Keratinocyte (primary cell): ENCODE measurements around the gene ARVCF. TPM values are rescaled to one million over a fixed set of nuclear protein-coding genes. Genes with fewer than 3 reads are reported as not detected.
A peak's percentile ranks its signal among the peaks of the same experiment; 100 is the strongest.

Experiments used
- DNase-seq: peaks from one replicate; pipeline ENCODE4 v3.0.0-alpha.2; 2011; ENCODE audit warnings: low read depth, missing footprints, low spot score
- FAIRE-seq: peaks from 2 replicates; lab custom pipeline; 2011; peaks lifted over from hg19 to GRCh38; lab: Jason Lieb, UNC
- H2AFZ ChIP-seq: 2 replicates; pipeline ENCODE4 v1.6.0; 2012; ENCODE audit warnings: low read length, control low read depth, inconsistent platforms; ENCODE audit not compliant: control insufficient read depth
- H3K27ac ChIP-seq: 2 replicates; pipeline ENCODE4 v1.5.1; 2011; ENCODE audit warnings: low read length; ENCODE audit not compliant: control insufficient read depth, insufficient read depth
- H3K27me3 ChIP-seq: 3 replicates; pipeline ENCODE4 v1.6.0; 2011; ENCODE audit warnings: low read length; ENCODE audit not compliant: control insufficient read depth, insufficient read depth; ENCODE audit errors: extremely low read depth
- H3K36me3 ChIP-seq, 2 experiments: 2 replicates in 1 of 2; 3 replicates in 1 of 2; pipeline ENCODE4 v1.5.1; 2011; ENCODE audit warnings: low read length in 2 of 2, mild to moderate bottlenecking in 1 of 2; ENCODE audit not compliant: control insufficient read depth in 2 of 2, insufficient read depth in 2 of 2; ENCODE audit errors: extremely low read depth in 1 of 2
- H3K4me1 ChIP-seq: 3 replicates; pipeline ENCODE4 v1.5.1; 2011; ENCODE audit warnings: low read length; ENCODE audit not compliant: control insufficient read depth, insufficient read depth; ENCODE audit errors: extremely low read depth
- H3K4me2 ChIP-seq: 3 replicates; pipeline ENCODE4 v1.6.0; 2011; ENCODE audit warnings: low read depth, low read length; ENCODE audit not compliant: control insufficient read depth, insufficient read depth; ENCODE audit errors: extremely low read depth
- H3K4me3 ChIP-seq, 3 experiments: fragments of 200-600 bp in 1 of 3; sonication (generic) in 1 of 3; 2 replicates in 2 of 3; 3 replicates in 1 of 3; pipeline ENCODE4 v1.5.1; 2011 to 2016; ENCODE audit warnings: low read length in 3 of 3, mild to moderate bottlenecking in 3 of 3, control low read depth in 2 of 3, inconsistent platforms in 1 of 3, low read depth in 1 of 3, mixed read lengths in 1 of 3, mixed run types in 1 of 3, moderate library complexity in 1 of 3; ENCODE audit not compliant: control insufficient read depth in 2 of 3, insufficient read depth in 2 of 3; ENCODE audit errors: extremely low read depth in 1 of 3
- H3K79me2 ChIP-seq: 2 replicates; pipeline ENCODE4 v1.6.0; 2012; ENCODE audit warnings: low read length; ENCODE audit not compliant: control insufficient read depth, insufficient read depth
- H3K9ac ChIP-seq: 3 replicates; pipeline ENCODE4 v1.6.0; 2011; ENCODE audit warnings: low read length; ENCODE audit not compliant: control insufficient read depth, insufficient read depth; ENCODE audit errors: extremely low read depth
- H3K9me1 ChIP-seq: 3 replicates; pipeline ENCODE4 v1.6.0; 2011; ENCODE audit warnings: low read length; ENCODE audit not compliant: control insufficient read depth, insufficient read depth; ENCODE audit errors: extremely low read depth
- H3K9me3 ChIP-seq: 2 replicates; pipeline ENCODE4 v1.5.1; 2012; ENCODE audit warnings: low read depth, low read length; ENCODE audit not compliant: control insufficient read depth
- H4K20me1 ChIP-seq: 3 replicates; pipeline ENCODE4 v1.6.0; 2011; ENCODE audit warnings: low read length; ENCODE audit not compliant: control insufficient read depth, insufficient read depth; ENCODE audit errors: extremely low read depth
- EZH2 ChIP-seq: IDR thresholded peaks from one replicate; pipeline ENCODE4 v1.6.1; 2012; ENCODE audit warnings: inconsistent platforms, mild to moderate bottlenecking, low read length, moderate library complexity
- dilution Hi-C: fragments of 300-500 bp; cut with MboI; formaldehyde crosslinking; loops from one replicate; pipeline ENCODE4 v1.7.0; 2020; ENCODE audit warnings: low sequenced_read_pairs; ENCODE audit not compliant: extremely low pct_ligation_motif_present
- polyA plus RNA-seq, 5 experiments: library from polyadenylated mRNA; depleted of rRNA in 3 of 5; stranded (reverse) in 3 of 5; stranded (forward) in 1 of 5; unstranded in 1 of 5; fragments of >200 nt; gene quantifications; 1 replicate in 1 of 5; 2 replicates in 3 of 5; 3 replicates in 1 of 5; pipeline versions ENCODE4 v1.2.1 to v1.2.3, GENCODE V29; 2011 to 2012; ENCODE audit warnings: missing spikeins in 2 of 5, low read depth in 1 of 5, low replicate concordance in 1 of 5
- TF ChIP-seq, protein P1 (sequence below), 3 experiments: IDR thresholded peaks in 1 of 3; conservative IDR thresholded peaks in 1 of 3; optimal IDR thresholded peaks in 1 of 3; 2 replicates in 2 of 3; 3 replicates in 1 of 3; pipeline versions ENCODE3 to v1.5.1; 2011; ENCODE audit warnings: low read length in 3 of 3, mild to moderate bottlenecking in 3 of 3, moderate library complexity in 2 of 3, control low read depth in 1 of 3, inconsistent platforms in 1 of 3; ENCODE audit not compliant: insufficient read depth in 2 of 3; ENCODE audit errors: extremely low read depth in 1 of 3

ARVCF gene
- polyA plus RNA-seq, 1 donor (not counting 4 experiments of a cell fraction or from before 2014, with no cell fraction given), result 5.7 TPM

DNA sequence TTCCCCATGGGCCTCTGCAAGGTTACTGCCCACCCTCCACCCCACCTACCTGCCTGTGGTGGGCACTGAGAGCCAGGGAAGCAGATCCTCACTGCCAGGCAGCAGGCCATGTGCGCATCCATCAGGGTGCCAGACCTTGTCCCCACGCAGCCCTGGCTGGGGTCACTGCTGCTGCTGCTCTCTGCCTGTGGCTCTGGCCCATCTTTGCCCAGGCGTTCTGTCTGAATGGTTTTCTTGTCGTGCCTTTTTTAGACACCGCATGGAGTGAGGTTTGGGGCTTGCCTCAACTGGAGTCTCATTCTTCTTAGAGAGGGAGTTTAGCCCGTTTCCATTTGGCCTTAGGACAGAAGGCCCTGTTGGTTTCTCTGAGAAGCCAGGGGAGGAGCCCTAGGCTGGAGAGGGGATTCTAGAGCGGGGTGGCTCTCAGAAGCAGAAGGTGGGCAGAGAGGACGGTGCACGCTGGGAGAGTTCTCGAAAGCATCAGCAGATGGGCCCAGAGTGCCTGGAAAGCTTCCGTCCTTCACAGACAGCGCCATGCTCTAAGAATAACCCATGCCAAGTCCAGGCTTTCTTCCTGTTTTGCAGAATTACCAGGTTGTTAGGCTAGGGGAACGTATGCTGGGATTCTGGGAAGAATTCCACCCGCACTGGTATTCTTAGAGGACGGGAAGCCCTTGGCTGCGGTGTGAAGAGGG is 12.4 kb upstream of the ARVCF start:
- peaks cover 13% of the 10 kb centered on the region for H3K4me1 ChIP-seq
- no peak overlapping the region for H2AFZ ChIP-seq
- H3K36me3 ChIP-seq, result peaks cover 10% of the 10 kb centered on the region in 2 experiments
- peaks cover 12% of the 10 kb centered on the region for H3K79me2 ChIP-seq
- dilution Hi-C loops, result no loop called here
- FAIRE-seq, result no peak
- H3K27ac ChIP-seq, result no peak overlapping the region
- H3K4me3 ChIP-seq, result no peak overlapping the region
- DNase-seq, result no peak
- H3K4me2 ChIP-seq, result no peak overlapping the region
- H3K27me3 ChIP-seq, result no peaks in the 10 kb centered on the region
- no peaks in the 10 kb centered on the region for H3K9me1 ChIP-seq
- TF ChIP-seq EZH2, result no peak
- TF ChIP-seq, protein P1, sequence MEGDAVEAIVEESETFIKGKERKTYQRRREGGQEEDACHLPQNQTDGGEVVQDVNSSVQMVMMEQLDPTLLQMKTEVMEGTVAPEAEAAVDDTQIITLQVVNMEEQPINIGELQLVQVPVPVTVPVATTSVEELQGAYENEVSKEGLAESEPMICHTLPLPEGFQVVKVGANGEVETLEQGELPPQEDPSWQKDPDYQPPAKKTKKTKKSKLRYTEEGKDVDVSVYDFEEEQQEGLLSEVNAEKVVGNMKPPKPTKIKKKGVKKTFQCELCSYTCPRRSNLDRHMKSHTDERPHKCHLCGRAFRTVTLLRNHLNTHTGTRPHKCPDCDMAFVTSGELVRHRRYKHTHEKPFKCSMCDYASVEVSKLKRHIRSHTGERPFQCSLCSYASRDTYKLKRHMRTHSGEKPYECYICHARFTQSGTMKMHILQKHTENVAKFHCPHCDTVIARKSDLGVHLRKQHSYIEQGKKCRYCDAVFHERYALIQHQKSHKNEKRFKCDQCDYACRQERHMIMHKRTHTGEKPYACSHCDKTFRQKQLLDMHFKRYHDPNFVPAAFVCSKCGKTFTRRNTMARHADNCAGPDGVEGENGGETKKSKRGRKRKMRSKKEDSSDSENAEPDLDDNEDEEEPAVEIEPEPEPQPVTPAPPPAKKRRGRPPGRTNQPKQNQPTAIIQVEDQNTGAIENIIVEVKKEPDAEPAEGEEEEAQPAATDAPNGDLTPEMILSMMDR (optimal IDR thresholded peaks at IDR 0.05 in 1 of 3, IDR thresholded peaks at IDR 0.05 in 1 of 3, conservative IDR thresholded peaks at IDR 0.05 in 1 of 3; ENCODE audit: extremely low read depth in 1 of 3, insufficient read depth in 2 of 3, low read length in 3 of 3), result no peak
- H3K9ac ChIP-seq, result no peak overlapping the region
- H3K9me3 ChIP-seq, result no peaks in the 10 kb centered on the region
- H4K20me1 ChIP-seq, result no peaks in the 10 kb centered on the region

DNA sequence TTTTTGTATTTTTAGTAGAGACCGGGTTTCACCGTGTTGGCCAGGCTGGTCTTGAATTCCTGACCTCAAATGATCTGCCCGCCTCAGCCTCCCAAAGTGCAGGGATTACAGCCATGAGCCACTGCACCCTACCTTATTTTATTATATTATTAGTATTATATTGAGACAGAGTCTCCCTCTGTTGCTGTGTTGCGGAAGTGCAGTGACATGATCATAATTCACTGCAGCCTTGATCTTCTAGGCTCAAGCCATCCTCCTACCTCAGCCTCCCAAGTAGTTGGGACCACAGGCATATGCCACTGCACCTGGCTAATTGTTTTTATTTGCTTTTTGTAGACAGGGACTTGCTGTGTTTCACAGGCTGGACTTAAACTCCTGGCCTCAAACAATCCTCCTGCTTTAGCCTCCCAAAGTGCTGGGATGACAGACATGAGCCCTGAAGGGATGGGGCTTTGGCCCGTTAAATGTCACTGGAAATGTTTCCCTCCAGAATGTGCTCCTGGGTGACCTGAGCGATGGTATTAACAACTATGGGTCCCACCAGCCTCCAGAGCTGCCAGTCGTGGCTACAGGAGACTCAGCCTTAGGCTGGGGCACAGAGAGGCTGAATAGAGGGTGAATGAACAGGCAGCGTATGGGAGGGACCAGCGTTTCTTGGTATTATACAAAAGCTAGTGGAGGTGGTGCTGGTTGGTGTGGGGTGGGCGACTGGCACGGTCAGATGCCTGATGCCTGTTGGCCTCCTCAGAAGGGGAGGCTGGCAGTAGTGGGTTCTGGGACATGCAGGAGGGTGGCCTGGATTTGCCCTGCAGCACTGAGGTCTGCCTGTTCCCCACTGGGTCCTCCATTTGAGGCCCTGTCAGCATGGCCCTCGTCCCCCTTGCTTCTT is 11.6 kb upstream of the ARVCF start:
- no peak overlapping the region for H2AFZ ChIP-seq
- H3K27ac ChIP-seq, result no peak overlapping the region
- peaks cover 13% of the 10 kb centered on the region for H3K4me1 ChIP-seq
- DNase-seq (no peak), FAIRE-seq (no peak)
- TF ChIP-seq, protein P1 (optimal IDR thresholded peaks at IDR 0.05 in 1 of 3, IDR thresholded peaks at IDR 0.05 in 1 of 3, conservative IDR thresholded peaks at IDR 0.05 in 1 of 3; ENCODE audit: extremely low read depth in 1 of 3, insufficient read depth in 2 of 3, low read length in 3 of 3), result peak; percentile 30 to 43 (median 36)
- no peak for TF ChIP-seq EZH2
- H3K27me3 ChIP-seq, result no peaks in the 10 kb centered on the region
- H3K9ac ChIP-seq, result no peak overlapping the region
- H3K4me3 ChIP-seq, result no peak overlapping the region
- H3K9me3 ChIP-seq, result no peaks in the 10 kb centered on the region
- H3K79me2 ChIP-seq, result peaks cover 14% of the 10 kb centered on the region
- H3K36me3 ChIP-seq, result peaks cover 6 to 8% of the 10 kb centered on the region in 2 experiments
- no peaks in the 10 kb centered on the region for H3K9me1 ChIP-seq
- no peak overlapping the region for H3K4me2 ChIP-seq
- no peaks in the 10 kb centered on the region for H4K20me1 ChIP-seq
- dilution Hi-C loops, result no loop called here
